Measurements from ENCODE around the gene LAMP5.

Gene LAMP5

DNA sequence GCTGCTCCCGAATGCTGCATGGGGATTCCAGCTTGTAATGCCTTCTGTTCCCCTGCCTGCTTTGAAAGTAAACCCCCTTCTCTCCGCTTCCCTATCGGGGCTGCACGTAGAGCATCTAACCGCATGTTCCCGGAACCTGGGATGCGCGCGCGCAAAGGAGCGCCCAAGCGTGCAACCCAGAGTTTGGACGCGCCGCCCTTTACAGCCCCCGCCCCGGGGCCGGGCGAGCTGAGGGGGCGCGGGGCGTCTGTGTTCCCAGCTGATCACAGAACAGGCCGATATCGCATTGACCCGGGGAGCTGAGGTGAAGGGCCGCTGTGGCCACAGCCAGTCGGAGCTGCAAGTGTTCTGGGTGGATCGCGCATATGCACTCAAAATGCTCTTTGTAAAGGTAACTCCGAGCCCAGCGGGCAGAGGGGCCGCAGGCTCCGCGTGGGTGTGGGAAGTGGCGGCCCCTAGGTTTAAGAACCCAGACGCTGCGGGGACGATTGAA is 1.4 kb downstream of the LAMP5 start:
- Histone ChIP-seq H3K27ac (ENCODE audit: low read depth, low read length) (no peak overlapping the region), H3K4me3 (ENCODE audit: low read length) (no peak overlapping the region), H3K9me3 (ENCODE audit: control insufficient read depth, insufficient read depth, low read length) (no peaks in the 10 kb centered on the region), H4K20me1 (ENCODE audit: control insufficient read depth, insufficient read depth, low read depth, low read length) (no peaks in the 10 kb centered on the region), H3K27me3 (ENCODE audit: control insufficient read depth, low read length) (peaks cover 16% of the 10 kb centered on the region), H3K4me2 (ENCODE audit: low read length) (no peak overlapping the region), H3K36me3 (ENCODE audit: control insufficient read depth, low read length) (no peaks in the 10 kb centered on the region), H3K79me2 (ENCODE audit: control insufficient read depth, low read length) (no peaks in the 10 kb centered on the region), H3F3A (ENCODE audit: control insufficient read depth, insufficient read depth) (no peaks in the 10 kb centered on the region), H3K9me2 (replicated peaks; ENCODE audit: control insufficient read depth, low read length) (no peaks in the 10 kb centered on the region), H3K4me1 (ENCODE audit: control insufficient read depth, low read length) (no peaks in the 10 kb centered on the region)
- TF ChIP-seq, protein P1, sequence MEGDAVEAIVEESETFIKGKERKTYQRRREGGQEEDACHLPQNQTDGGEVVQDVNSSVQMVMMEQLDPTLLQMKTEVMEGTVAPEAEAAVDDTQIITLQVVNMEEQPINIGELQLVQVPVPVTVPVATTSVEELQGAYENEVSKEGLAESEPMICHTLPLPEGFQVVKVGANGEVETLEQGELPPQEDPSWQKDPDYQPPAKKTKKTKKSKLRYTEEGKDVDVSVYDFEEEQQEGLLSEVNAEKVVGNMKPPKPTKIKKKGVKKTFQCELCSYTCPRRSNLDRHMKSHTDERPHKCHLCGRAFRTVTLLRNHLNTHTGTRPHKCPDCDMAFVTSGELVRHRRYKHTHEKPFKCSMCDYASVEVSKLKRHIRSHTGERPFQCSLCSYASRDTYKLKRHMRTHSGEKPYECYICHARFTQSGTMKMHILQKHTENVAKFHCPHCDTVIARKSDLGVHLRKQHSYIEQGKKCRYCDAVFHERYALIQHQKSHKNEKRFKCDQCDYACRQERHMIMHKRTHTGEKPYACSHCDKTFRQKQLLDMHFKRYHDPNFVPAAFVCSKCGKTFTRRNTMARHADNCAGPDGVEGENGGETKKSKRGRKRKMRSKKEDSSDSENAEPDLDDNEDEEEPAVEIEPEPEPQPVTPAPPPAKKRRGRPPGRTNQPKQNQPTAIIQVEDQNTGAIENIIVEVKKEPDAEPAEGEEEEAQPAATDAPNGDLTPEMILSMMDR (IDR thresholded peaks at IDR 0.05; ENCODE audit: low read depth, low read length, poor library complexity, severe bottlenecking) = no peak
- TF ChIP-seq EZH2phosphoT487 (IDR thresholded peaks at IDR 0.05; ENCODE audit: borderline replicate concordance, low read length) = no peak

DNA sequence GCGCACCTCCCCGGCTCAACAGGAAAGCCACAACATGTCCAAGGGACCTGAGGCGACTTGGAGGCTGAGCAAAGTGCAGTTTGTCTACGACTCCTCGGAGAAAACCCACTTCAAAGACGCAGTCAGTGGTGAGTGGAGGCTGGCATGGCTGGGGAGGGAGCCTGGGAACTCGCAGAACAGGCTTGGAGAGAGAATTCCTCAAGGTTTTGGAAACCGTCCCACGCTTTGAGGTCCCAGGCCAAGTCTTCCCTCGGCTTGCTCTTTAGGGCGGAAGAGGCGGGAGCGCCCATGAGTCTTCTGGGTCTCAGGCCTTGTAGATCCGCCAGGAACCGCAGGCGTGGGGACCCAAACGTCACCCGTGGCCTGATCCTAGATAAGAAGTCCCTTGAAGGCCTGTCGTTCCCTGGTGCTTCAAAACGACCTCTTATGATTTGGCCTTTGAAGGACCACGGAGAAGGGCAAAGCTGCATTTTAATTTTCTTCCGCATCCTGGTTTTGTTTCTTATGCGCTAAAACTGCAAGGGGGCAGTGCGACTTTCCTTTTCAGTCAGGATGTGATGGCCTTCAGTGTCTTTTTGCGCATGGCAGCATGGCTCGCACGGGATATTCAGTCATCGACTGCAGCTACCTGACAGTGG is 2.0 kb downstream of the LAMP5 start:
- H3K9me2 ChIP-seq (replicated peaks; ENCODE audit: control insufficient read depth, low read length) = no peaks in the 10 kb centered on the region
- H3K4me2 ChIP-seq (ENCODE audit: low read length) = no peak overlapping the region
- no peaks in the 10 kb centered on the region for H3F3A ChIP-seq (ENCODE audit: control insufficient read depth, insufficient read depth)
- H3K36me3 ChIP-seq (ENCODE audit: control insufficient read depth, low read length) = no peaks in the 10 kb centered on the region
- no peak for TF ChIP-seq EZH2phosphoT487 (IDR thresholded peaks at IDR 0.05; ENCODE audit: borderline replicate concordance, low read length)
- TF ChIP-seq, protein P1 (IDR thresholded peaks at IDR 0.05; ENCODE audit: low read depth, low read length, poor library complexity, severe bottlenecking) = no peak
- peaks cover 16% of the 10 kb centered on the region for H3K27me3 ChIP-seq (ENCODE audit: control insufficient read depth, low read length)
- no peak overlapping the region for H3K4me3 ChIP-seq (ENCODE audit: low read length)
- no peaks in the 10 kb centered on the region for H3K79me2 ChIP-seq (ENCODE audit: control insufficient read depth, low read length)
- no peaks in the 10 kb centered on the region for H3K4me1 ChIP-seq (ENCODE audit: control insufficient read depth, low read length)
- H4K20me1 ChIP-seq (ENCODE audit: control insufficient read depth, insufficient read depth, low read depth, low read length) = no peaks in the 10 kb centered on the region
- H3K9me3 ChIP-seq (ENCODE audit: control insufficient read depth, insufficient read depth, low read length) = no peaks in the 10 kb centered on the region
- no peak overlapping the region for H3K27ac ChIP-seq (ENCODE audit: low read depth, low read length)

- H3K9me2 ChIP-seq (replicated peaks; ENCODE audit: control insufficient read depth, low read length) = no peaks in the 10 kb centered on the region
- peaks cover 14% of the 10 kb centered on the region for H3K27me3 ChIP-seq (ENCODE audit: control insufficient read depth, low read length)
- no peaks in the 10 kb centered on the region for H3K36me3 ChIP-seq (ENCODE audit: control insufficient read depth, low read length)
- H3K4me1 ChIP-seq (ENCODE audit: control insufficient read depth, low read length) = no peaks in the 10 kb centered on the region
- H3F3A ChIP-seq (ENCODE audit: control insufficient read depth, insufficient read depth) = no peaks in the 10 kb centered on the region
- H3K9me3 ChIP-seq (ENCODE audit: control insufficient read depth, insufficient read depth, low read length) = no peaks in the 10 kb centered on the region
- no peak overlapping the region for H3K4me3 ChIP-seq (ENCODE audit: low read length)
- H3K27ac ChIP-seq (ENCODE audit: low read depth, low read length) = no peak overlapping the region
- no peak overlapping the region for H3K4me2 ChIP-seq (ENCODE audit: low read length)
- no peaks in the 10 kb centered on the region for H4K20me1 ChIP-seq (ENCODE audit: control insufficient read depth, insufficient read depth, low read depth, low read length)
- TF ChIP-seq, protein P1 (IDR thresholded peaks at IDR 0.05; ENCODE audit: low read depth, low read length, poor library complexity, severe bottlenecking) = no peak
- no peak for TF ChIP-seq EZH2phosphoT487 (IDR thresholded peaks at IDR 0.05; ENCODE audit: borderline replicate concordance, low read length)
- no peaks in the 10 kb centered on the region for H3K79me2 ChIP-seq (ENCODE audit: control insufficient read depth, low read length)
Measured at GRCh38 chr20:9517297-9518162, 3.1 kb downstream of the LAMP5 start.

All from DOHH2 (cell line).